ENCODE data around the gene STRIP2.
"Not testable (repeated sequence)": the region's sequence is repeated elsewhere in the genome, so short reads cannot be mapped to it uniquely, and the experiment has no call there.

The STRIP2 gene

GRCh38 chr7:129481376-129481775 is 47.1 kb downstream of the STRIP2 start:
- H3K4me1 Mint-ChIP-seq (ENCODE audit: low read depth); H3K4me3 Mint-ChIP-seq; H3K27ac Mint-ChIP-seq; H3K27me3 Mint-ChIP-seq; H3K9me3 Mint-ChIP-seq: not testable (repeated sequence)
- peaks cover 39% of the 10 kb centered on the region for H3K36me3 Mint-ChIP-seq (ENCODE audit: low read depth)

- peaks cover 40% of the 10 kb centered on the region for H3K36me3 Mint-ChIP-seq (ENCODE audit: low read depth)
- H3K9me3 Mint-ChIP-seq: no peaks in the 10 kb centered on the region
- no peaks in the 10 kb centered on the region for H3K27me3 Mint-ChIP-seq
- no peak overlapping the region for H3K4me3 Mint-ChIP-seq
- no peak overlapping the region for H3K27ac Mint-ChIP-seq
- no peaks in the 10 kb centered on the region for H3K4me1 Mint-ChIP-seq (ENCODE audit: low read depth)
Measured at GRCh38 chr7:129482781-129483180, 48.5 kb downstream of the STRIP2 start.

- H3K4me3 Mint-ChIP-seq: no peak overlapping the region
- H3K27me3 Mint-ChIP-seq: peaks cover 4% of the 10 kb centered on the region
- peaks cover 20% of the 10 kb centered on the region for H3K36me3 Mint-ChIP-seq (ENCODE audit: low read depth)
- H3K27ac Mint-ChIP-seq: no peak overlapping the region
- H3K4me1 Mint-ChIP-seq (ENCODE audit: low read depth): peaks cover 15% of the 10 kb centered on the region
- H3K9me3 Mint-ChIP-seq: no peaks in the 10 kb centered on the region
Measured at GRCh38 chr7:129489491-129489890, 55.3 kb downstream of the STRIP2 start.

GRCh38 chr7:129492391-129492790 is 58.2 kb downstream of the STRIP2 start:
- Mint-ChIP-seq H3K36me3 (ENCODE audit: low read depth) (peaks cover 6% of the 10 kb centered on the region), H3K4me1 (ENCODE audit: low read depth) (peaks cover 28% of the 10 kb centered on the region), H3K4me3 (no peak overlapping the region), H3K9me3 (no peaks in the 10 kb centered on the region), H3K27ac (no peak overlapping the region), H3K27me3 (peaks cover 4% of the 10 kb centered on the region)

GRCh38 chr7:129493555-129493954 is 59.3 kb downstream of the STRIP2 start:
- H3K4me3 Mint-ChIP-seq: no peak overlapping the region
- peaks cover 4% of the 10 kb centered on the region for H3K27me3 Mint-ChIP-seq
- peaks cover 6% of the 10 kb centered on the region for H3K36me3 Mint-ChIP-seq (ENCODE audit: low read depth)
- no peaks in the 10 kb centered on the region for H3K9me3 Mint-ChIP-seq
- H3K27ac Mint-ChIP-seq: no peak overlapping the region
- peaks cover 28% of the 10 kb centered on the region for H3K4me1 Mint-ChIP-seq (ENCODE audit: low read depth)

GRCh38 chr7:129494041-129494440 is 59.8 kb downstream of the STRIP2 start:
- Mint-ChIP-seq H3K27me3 (peaks cover under 1% of the 10 kb centered on the region), H3K36me3 (ENCODE audit: low read depth) (peaks cover 2% of the 10 kb centered on the region), H3K27ac (no peak overlapping the region), H3K9me3 (no peaks in the 10 kb centered on the region), H3K4me1 (ENCODE audit: low read depth) (peaks cover 28% of the 10 kb centered on the region), H3K4me3 (no peak overlapping the region)

- Mint-ChIP-seq H3K4me1 (ENCODE audit: low read depth) (peaks cover 36% of the 10 kb centered on the region), H3K36me3 (ENCODE audit: low read depth) (no peaks in the 10 kb centered on the region), H3K4me3 (no peak overlapping the region), H3K27me3 (no peaks in the 10 kb centered on the region), H3K9me3 (no peaks in the 10 kb centered on the region), H3K27ac (no peak overlapping the region)
Measured at GRCh38 chr7:129495987-129496386, 61.8 kb downstream of the STRIP2 start.

GRCh38 chr7:129496653-129497052 is 62.4 kb downstream of the STRIP2 start:
- no peak overlapping the region for H3K4me3 Mint-ChIP-seq
- no peaks in the 10 kb centered on the region for H3K9me3 Mint-ChIP-seq
- H3K27ac Mint-ChIP-seq: no peak overlapping the region
- H3K36me3 Mint-ChIP-seq (ENCODE audit: low read depth): no peaks in the 10 kb centered on the region
- H3K4me1 Mint-ChIP-seq (ENCODE audit: low read depth): peaks cover 41% of the 10 kb centered on the region
- H3K27me3 Mint-ChIP-seq: no peaks in the 10 kb centered on the region

- H3K4me1 Mint-ChIP-seq (ENCODE audit: low read depth): peaks cover 45% of the 10 kb centered on the region
- H3K36me3 Mint-ChIP-seq (ENCODE audit: low read depth): no peaks in the 10 kb centered on the region
- no peak overlapping the region for H3K4me3 Mint-ChIP-seq
- no peaks in the 10 kb centered on the region for H3K27me3 Mint-ChIP-seq
- no peak overlapping the region for H3K27ac Mint-ChIP-seq
- no peaks in the 10 kb centered on the region for H3K9me3 Mint-ChIP-seq
Measured at GRCh38 chr7:129497156-129497555, 62.9 kb downstream of the STRIP2 start.

GRCh38 chr7:129498021-129498420 is 63.8 kb downstream of the STRIP2 start:
- Mint-ChIP-seq H3K36me3 (ENCODE audit: low read depth) (no peaks in the 10 kb centered on the region), H3K27ac (no peak overlapping the region), H3K4me1 (ENCODE audit: low read depth) (peaks cover 38% of the 10 kb centered on the region), H3K4me3 (no peak overlapping the region), H3K9me3 (no peaks in the 10 kb centered on the region), H3K27me3 (no peaks in the 10 kb centered on the region)

- H3K27me3 Mint-ChIP-seq: peaks cover 5% of the 10 kb centered on the region
- H3K4me1 Mint-ChIP-seq (ENCODE audit: low read depth): peaks cover 37% of the 10 kb centered on the region
- no peaks in the 10 kb centered on the region for H3K36me3 Mint-ChIP-seq (ENCODE audit: low read depth)
- H3K27ac Mint-ChIP-seq: no peak overlapping the region
- H3K4me3 Mint-ChIP-seq: no peak overlapping the region
- H3K9me3 Mint-ChIP-seq: no peaks in the 10 kb centered on the region
Measured at GRCh38 chr7:129499999-129500398, 65.8 kb downstream of the STRIP2 start.

GRCh38 chr7:129501760-129502707 is 67.8 kb downstream of the STRIP2 start, which contains the start of gene SMKR1:
TSS of gene SMKR1 (plus strand) at chr7:129502531. CDS start at chr7:129502825, 294 bp downstream.
- Mint-ChIP-seq H3K9me3 (no peaks in the 10 kb centered on the region), H3K4me3 (peak within 1 kb of the TSS; percentile 84), H3K27ac (peak within 1 kb of the TSS; percentile 81), H3K27me3 (peaks cover 5% of the 10 kb centered on the region), H3K4me1 (ENCODE audit: low read depth) (peaks cover 25% of the 10 kb centered on the region), H3K36me3 (ENCODE audit: low read depth) (no peaks in the 10 kb centered on the region)

GRCh38 chr7:129502708-129503685 is 68.8 kb downstream of the STRIP2 start:
- Mint-ChIP-seq H3K27ac (peak overlapping the region; percentile 81), H3K4me1 (ENCODE audit: low read depth) (peaks cover 24% of the 10 kb centered on the region), H3K9me3 (no peaks in the 10 kb centered on the region), H3K27me3 (peaks cover 5% of the 10 kb centered on the region), H3K4me3 (peak overlapping the region; percentile 84), H3K36me3 (ENCODE audit: low read depth) (no peaks in the 10 kb centered on the region)

- H3K36me3 Mint-ChIP-seq (ENCODE audit: low read depth): no peaks in the 10 kb centered on the region
- H3K9me3 Mint-ChIP-seq: no peaks in the 10 kb centered on the region
- H3K27me3 Mint-ChIP-seq: peaks cover 5% of the 10 kb centered on the region
- H3K4me3 Mint-ChIP-seq: peak overlapping the region; percentile 84
- peaks cover 24% of the 10 kb centered on the region for H3K4me1 Mint-ChIP-seq (ENCODE audit: low read depth)
- H3K27ac Mint-ChIP-seq: no peak overlapping the region
Measured at GRCh38 chr7:129503725-129504124, 69.5 kb downstream of the STRIP2 start.

- no peaks in the 10 kb centered on the region for H3K4me1 Mint-ChIP-seq (ENCODE audit: low read depth)
- H3K27ac Mint-ChIP-seq: no peak overlapping the region
- no peaks in the 10 kb centered on the region for H3K9me3 Mint-ChIP-seq
- no peak overlapping the region for H3K4me3 Mint-ChIP-seq
- no peaks in the 10 kb centered on the region for H3K36me3 Mint-ChIP-seq (ENCODE audit: low read depth)
- H3K27me3 Mint-ChIP-seq: no peaks in the 10 kb centered on the region
Measured at GRCh38 chr7:129512192-129512591, 78.0 kb downstream of the STRIP2 start.
